Liver (tissue), 9 donors: ENCODE results near the gene UGGT2. TPM values are rescaled to one million over a fixed set of nuclear protein-coding genes. Genes with fewer than 3 reads are reported as not detected.

Source experiments
- DNase-seq: peaks from one replicate; pipeline ENCODE4 v3.0.0-alpha.2; 2017; ENCODE audit warnings: low spot score
- H3K27ac ChIP-seq, 2 donors: one replicate each; pipeline ENCODE4 v1.7.0; 2013; ENCODE audit warnings: inconsistent platforms in 2 of 2, low read length in 2 of 2, control low read depth in 1 of 2, low read depth in 1 of 2, mild to moderate bottlenecking in 1 of 2
- H3K27me3 ChIP-seq, 4 donors: one replicate each; pipeline versions ENCODE4 v1.6.1 to v1.7.0; 2013; ENCODE audit warnings: low read length in 3 of 4, inconsistent platforms in 1 of 4, mild to moderate bottlenecking in 1 of 4, moderate library complexity in 1 of 4; ENCODE audit not compliant: control insufficient read depth in 4 of 4, insufficient read depth in 4 of 4
- H3K36me3 ChIP-seq, 4 donors: one replicate each; pipeline versions ENCODE4 v1.6.1 to v1.7.0; 2013; ENCODE audit warnings: low read length in 3 of 4, mild to moderate bottlenecking in 3 of 4, low read depth in 1 of 4, moderate library complexity in 1 of 4; ENCODE audit not compliant: control insufficient read depth in 4 of 4, insufficient read depth in 3 of 4
- H3K4me1 ChIP-seq, 4 donors: one replicate each; pipeline versions ENCODE4 v1.6.1 to v1.7.0; 2013; ENCODE audit warnings: low read length in 3 of 4, mild to moderate bottlenecking in 3 of 4, moderate library complexity in 1 of 4; ENCODE audit not compliant: control insufficient read depth in 4 of 4, insufficient read depth in 4 of 4
- H3K4me3 ChIP-seq, 3 donors: one replicate each; pipeline versions ENCODE4 v1.6.1 to v1.7.0; 2013; ENCODE audit warnings: low read length in 3 of 3, control low read depth in 1 of 3, low read depth in 1 of 3, mild to moderate bottlenecking in 1 of 3
- H3K9ac ChIP-seq, 2 donors: one replicate each; pipeline ENCODE4 v1.7.0; 2013; ENCODE audit warnings: low read length in 2 of 2, mild to moderate bottlenecking in 2 of 2, moderate library complexity in 2 of 2, control low read depth in 1 of 2, low read depth in 1 of 2
- H3K9me3 ChIP-seq, 4 donors: one replicate each; pipeline versions ENCODE4 v1.6.1 to v1.7.0; 2013; ENCODE audit warnings: low read length in 3 of 4; ENCODE audit not compliant: control insufficient read depth in 4 of 4
- EGR1 ChIP-seq, 2 donors: IDR thresholded peaks; 2 replicates each; pipeline ENCODE4 v1.6.1; 2016 to 2018; ENCODE audit warnings: antibody characterized with exemption in 2 of 2, low read depth in 2 of 2
- FOXA1 ChIP-seq: IDR thresholded peaks from 2 replicates; pipeline ENCODE4 v1.6.1; 2016; ENCODE audit warnings: antibody characterized with exemption
- FOXA2 ChIP-seq: IDR thresholded peaks from 2 replicates; pipeline ENCODE4 v1.6.1; 2016; ENCODE audit warnings: antibody characterized with exemption
- GABPA ChIP-seq, 2 donors: IDR thresholded peaks in 1 of 2; conservative IDR thresholded peaks in 1 of 2; 2 replicates each; pipeline ENCODE4 v1.6.1; 2016; ENCODE audit warnings: antibody characterized with exemption in 2 of 2, mild to moderate bottlenecking in 1 of 2, moderate library complexity in 1 of 2
- HNF4A ChIP-seq, 2 donors: conservative IDR thresholded peaks; 2 replicates each; pipeline ENCODE4 v1.6.1; 2016; ENCODE audit warnings: antibody characterized with exemption in 2 of 2, mild to moderate bottlenecking in 2 of 2
- HNF4G ChIP-seq: IDR thresholded peaks from 2 replicates; pipeline ENCODE4 v1.6.1; 2016; ENCODE audit warnings: antibody characterized with exemption
- JUND ChIP-seq, 2 donors: IDR thresholded peaks; 2 replicates each; pipeline ENCODE4 v1.6.1; 2016; ENCODE audit warnings: antibody characterized with exemption in 2 of 2
- NR2F2 ChIP-seq: IDR thresholded peaks from 2 replicates; pipeline ENCODE4 v1.6.1; 2016; ENCODE audit warnings: antibody characterized with exemption
- RAD21 ChIP-seq, 2 donors: IDR thresholded peaks; 2 replicates each; pipeline ENCODE4 v1.6.1; 2016; ENCODE audit warnings: antibody characterized with exemption in 2 of 2, mild to moderate bottlenecking in 2 of 2
- RXRA ChIP-seq, 2 donors: IDR thresholded peaks; 2 replicates each; pipeline ENCODE4 v1.6.1; 2017 to 2018; ENCODE audit warnings: antibody characterized with exemption in 2 of 2, mild to moderate bottlenecking in 1 of 2
- SP1 ChIP-seq: IDR thresholded peaks from 2 replicates; pipeline ENCODE4 v1.6.1; 2018; ENCODE audit warnings: antibody characterized with exemption, mild to moderate bottlenecking
- TAF1 ChIP-seq: conservative IDR thresholded peaks from 2 replicates; pipeline ENCODE4 v1.6.1; 2016; ENCODE audit warnings: antibody characterized with exemption, mild to moderate bottlenecking
- YY1 ChIP-seq: IDR thresholded peaks from 2 replicates; pipeline ENCODE4 v1.6.1; 2016; ENCODE audit warnings: antibody characterized with exemption, mild to moderate bottlenecking
- WGBS: extraction: QIAGEN DNeasy Blood & Tissue Kit; methylation state at CpG from one replicate; pipeline ENCODE4 v1.1.7; 2013; 5-methylcytosine and 5-hydroxymethylcytosine counted together
- polyA plus RNA-seq, 2 donors: library from polyadenylated mRNA; stranded (reverse) in 1 of 2; unstranded in 1 of 2; fragments of 200-250 nt in 1 of 2; fragments of >200 nt in 1 of 2; fragmentation: Nextera tagmentation in 1 of 2; extraction: Ambion mirVana in 1 of 2; gene quantifications; one replicate each; pipeline versions ENCODE4 v1.2.1 to v1.2.3, GENCODE V29; 2013 to 2015
- total RNA-seq, 2 donors: library from RNA; depleted of rRNA; stranded (reverse); fragments of >200 nt; gene quantifications; one replicate each; pipeline ENCODE4 v1.2.3, GENCODE V29; 2014
- TF ChIP-seq, protein P1 (sequence below): IDR thresholded peaks from 2 replicates; pipeline ENCODE4 v1.6.1; 2016; ENCODE audit warnings: antibody characterized with exemption, mild to moderate bottlenecking
- TF ChIP-seq, protein P2 (sequence below): IDR thresholded peaks from 2 replicates; pipeline ENCODE4 v1.6.1; 2016; ENCODE audit warnings: antibody characterized with exemption
- TF ChIP-seq, protein P3 (sequence below): IDR thresholded peaks from 2 replicates; pipeline ENCODE4 v1.6.1; 2016; ENCODE audit warnings: antibody characterized with exemption
- TF ChIP-seq, protein P4 (sequence below): fragments of 150-350 bp; IDR thresholded peaks from 2 replicates; pipeline ENCODE4 v1.5.1; 2017; ENCODE audit warnings: improper control_type of control experiment, low read depth, low read length; ENCODE audit not compliant: missing input control
- TF ChIP-seq, protein P5 (sequence below): IDR thresholded peaks from 2 replicates; pipeline ENCODE4 v1.6.1; 2016; ENCODE audit warnings: antibody characterized with exemption
- donor health status: healthy.
- donor health status: healthy.
- donor health status: healthy.
- donor health status: healthy.
- donor health status: healthy.

UGGT2 gene, protein sequence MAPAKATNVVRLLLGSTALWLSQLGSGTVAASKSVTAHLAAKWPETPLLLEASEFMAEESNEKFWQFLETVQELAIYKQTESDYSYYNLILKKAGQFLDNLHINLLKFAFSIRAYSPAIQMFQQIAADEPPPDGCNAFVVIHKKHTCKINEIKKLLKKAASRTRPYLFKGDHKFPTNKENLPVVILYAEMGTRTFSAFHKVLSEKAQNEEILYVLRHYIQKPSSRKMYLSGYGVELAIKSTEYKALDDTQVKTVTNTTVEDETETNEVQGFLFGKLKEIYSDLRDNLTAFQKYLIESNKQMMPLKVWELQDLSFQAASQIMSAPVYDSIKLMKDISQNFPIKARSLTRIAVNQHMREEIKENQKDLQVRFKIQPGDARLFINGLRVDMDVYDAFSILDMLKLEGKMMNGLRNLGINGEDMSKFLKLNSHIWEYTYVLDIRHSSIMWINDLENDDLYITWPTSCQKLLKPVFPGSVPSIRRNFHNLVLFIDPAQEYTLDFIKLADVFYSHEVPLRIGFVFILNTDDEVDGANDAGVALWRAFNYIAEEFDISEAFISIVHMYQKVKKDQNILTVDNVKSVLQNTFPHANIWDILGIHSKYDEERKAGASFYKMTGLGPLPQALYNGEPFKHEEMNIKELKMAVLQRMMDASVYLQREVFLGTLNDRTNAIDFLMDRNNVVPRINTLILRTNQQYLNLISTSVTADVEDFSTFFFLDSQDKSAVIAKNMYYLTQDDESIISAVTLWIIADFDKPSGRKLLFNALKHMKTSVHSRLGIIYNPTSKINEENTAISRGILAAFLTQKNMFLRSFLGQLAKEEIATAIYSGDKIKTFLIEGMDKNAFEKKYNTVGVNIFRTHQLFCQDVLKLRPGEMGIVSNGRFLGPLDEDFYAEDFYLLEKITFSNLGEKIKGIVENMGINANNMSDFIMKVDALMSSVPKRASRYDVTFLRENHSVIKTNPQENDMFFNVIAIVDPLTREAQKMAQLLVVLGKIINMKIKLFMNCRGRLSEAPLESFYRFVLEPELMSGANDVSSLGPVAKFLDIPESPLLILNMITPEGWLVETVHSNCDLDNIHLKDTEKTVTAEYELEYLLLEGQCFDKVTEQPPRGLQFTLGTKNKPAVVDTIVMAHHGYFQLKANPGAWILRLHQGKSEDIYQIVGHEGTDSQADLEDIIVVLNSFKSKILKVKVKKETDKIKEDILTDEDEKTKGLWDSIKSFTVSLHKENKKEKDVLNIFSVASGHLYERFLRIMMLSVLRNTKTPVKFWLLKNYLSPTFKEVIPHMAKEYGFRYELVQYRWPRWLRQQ (N-terminal part only)
- total RNA-seq (10 to 100 TPM; 16.7 to 23.0 TPM), polyA plus RNA-seq (1 to 10 TPM; 5.6 to 9.7 TPM)

DNA sequence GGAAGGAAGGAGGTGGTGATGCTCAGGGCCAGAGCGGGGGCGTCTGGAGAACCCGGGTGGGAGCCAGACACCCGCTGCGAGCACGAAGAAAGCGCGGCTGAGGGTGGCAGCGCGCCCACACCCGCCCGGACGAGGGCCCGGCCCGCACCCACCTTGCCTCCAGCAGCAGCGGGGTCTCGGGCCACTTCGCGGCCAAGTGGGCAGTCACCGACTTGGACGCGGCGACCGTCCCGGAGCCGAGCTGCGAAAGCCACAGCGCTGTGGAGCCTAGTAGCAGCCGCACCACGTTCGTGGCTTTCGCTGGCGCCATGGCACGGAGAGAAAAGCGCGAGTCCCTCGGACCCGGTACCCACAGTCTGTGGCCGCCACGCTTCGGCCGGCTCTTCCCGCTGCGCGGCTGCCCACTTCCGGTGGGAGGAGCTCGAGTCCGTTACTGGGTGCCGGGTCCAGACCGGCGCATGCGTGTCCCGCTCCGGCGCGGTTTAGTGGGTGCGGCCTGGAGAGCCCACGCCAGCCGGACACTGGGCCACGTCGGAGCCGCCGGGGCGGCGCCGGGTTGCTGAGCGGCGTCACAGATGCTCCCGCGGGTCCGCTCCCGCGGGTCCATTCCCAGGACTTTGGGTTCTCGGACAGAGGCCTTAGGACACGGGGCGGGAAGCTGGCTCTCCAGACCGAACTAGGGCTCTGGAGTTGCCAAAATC, at the start of gene UGGT2:
UGGT2 (minus strand) TSS at position 399 of the 701 bp plus-strand sequence; CDS start at position 310, 89 bp downstream.
- TF ChIP-seq HNF4G, result peak; percentile 86
- TF ChIP-seq RXRA (IDR thresholded peaks at IDR 0.05), result peak; percentile 41 to 42
- TF ChIP-seq FOXA1, result no peak
- no peak for TF ChIP-seq NR2F2
- TF ChIP-seq FOXA2, result no peak
- no peak for TF ChIP-seq TAF1
- no peak for TF ChIP-seq JUND (IDR thresholded peaks at IDR 0.05)
- peak; percentile 81 for TF ChIP-seq SP1
- TF ChIP-seq RAD21 (IDR thresholded peaks at IDR 0.05), result no peak
- TF ChIP-seq, protein P1, sequence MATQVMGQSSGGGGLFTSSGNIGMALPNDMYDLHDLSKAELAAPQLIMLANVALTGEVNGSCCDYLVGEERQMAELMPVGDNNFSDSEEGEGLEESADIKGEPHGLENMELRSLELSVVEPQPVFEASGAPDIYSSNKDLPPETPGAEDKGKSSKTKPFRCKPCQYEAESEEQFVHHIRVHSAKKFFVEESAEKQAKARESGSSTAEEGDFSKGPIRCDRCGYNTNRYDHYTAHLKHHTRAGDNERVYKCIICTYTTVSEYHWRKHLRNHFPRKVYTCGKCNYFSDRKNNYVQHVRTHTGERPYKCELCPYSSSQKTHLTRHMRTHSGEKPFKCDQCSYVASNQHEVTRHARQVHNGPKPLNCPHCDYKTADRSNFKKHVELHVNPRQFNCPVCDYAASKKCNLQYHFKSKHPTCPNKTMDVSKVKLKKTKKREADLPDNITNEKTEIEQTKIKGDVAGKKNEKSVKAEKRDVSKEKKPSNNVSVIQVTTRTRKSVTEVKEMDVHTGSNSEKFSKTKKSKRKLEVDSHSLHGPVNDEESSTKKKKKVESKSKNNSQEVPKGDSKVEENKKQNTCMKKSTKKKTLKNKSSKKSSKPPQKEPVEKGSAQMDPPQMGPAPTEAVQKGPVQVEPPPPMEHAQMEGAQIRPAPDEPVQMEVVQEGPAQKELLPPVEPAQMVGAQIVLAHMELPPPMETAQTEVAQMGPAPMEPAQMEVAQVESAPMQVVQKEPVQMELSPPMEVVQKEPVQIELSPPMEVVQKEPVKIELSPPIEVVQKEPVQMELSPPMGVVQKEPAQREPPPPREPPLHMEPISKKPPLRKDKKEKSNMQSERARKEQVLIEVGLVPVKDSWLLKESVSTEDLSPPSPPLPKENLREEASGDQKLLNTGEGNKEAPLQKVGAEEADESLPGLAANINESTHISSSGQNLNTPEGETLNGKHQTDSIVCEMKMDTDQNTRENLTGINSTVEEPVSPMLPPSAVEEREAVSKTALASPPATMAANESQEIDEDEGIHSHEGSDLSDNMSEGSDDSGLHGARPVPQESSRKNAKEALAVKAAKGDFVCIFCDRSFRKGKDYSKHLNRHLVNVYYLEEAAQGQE, result peak; percentile 79
- TF ChIP-seq EGR1 (IDR thresholded peaks at IDR 0.05; ENCODE audit: low read depth in 2 of 2), result no peak
- TF ChIP-seq, protein P2, sequence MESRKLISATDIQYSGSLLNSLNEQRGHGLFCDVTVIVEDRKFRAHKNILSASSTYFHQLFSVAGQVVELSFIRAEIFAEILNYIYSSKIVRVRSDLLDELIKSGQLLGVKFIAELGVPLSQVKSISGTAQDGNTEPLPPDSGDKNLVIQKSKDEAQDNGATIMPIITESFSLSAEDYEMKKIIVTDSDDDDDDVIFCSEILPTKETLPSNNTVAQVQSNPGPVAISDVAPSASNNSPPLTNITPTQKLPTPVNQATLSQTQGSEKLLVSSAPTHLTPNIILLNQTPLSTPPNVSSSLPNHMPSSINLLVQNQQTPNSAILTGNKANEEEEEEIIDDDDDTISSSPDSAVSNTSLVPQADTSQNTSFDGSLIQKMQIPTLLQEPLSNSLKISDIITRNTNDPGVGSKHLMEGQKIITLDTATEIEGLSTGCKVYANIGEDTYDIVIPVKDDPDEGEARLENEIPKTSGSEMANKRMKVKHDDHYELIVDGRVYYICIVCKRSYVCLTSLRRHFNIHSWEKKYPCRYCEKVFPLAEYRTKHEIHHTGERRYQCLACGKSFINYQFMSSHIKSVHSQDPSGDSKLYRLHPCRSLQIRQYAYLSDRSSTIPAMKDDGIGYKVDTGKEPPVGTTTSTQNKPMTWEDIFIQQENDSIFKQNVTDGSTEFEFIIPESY, result peak; percentile 20
- peak; percentile 50 to 88 for TF ChIP-seq GABPA (IDR thresholded peaks at IDR 0.05 in 1 of 2, conservative IDR thresholded peaks at IDR 0.05 in 1 of 2)
- TF ChIP-seq, protein P3, sequence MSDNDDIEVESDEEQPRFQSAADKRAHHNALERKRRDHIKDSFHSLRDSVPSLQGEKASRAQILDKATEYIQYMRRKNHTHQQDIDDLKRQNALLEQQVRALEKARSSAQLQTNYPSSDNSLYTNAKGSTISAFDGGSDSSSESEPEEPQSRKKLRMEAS, result no peak
- TF ChIP-seq, protein P4, sequence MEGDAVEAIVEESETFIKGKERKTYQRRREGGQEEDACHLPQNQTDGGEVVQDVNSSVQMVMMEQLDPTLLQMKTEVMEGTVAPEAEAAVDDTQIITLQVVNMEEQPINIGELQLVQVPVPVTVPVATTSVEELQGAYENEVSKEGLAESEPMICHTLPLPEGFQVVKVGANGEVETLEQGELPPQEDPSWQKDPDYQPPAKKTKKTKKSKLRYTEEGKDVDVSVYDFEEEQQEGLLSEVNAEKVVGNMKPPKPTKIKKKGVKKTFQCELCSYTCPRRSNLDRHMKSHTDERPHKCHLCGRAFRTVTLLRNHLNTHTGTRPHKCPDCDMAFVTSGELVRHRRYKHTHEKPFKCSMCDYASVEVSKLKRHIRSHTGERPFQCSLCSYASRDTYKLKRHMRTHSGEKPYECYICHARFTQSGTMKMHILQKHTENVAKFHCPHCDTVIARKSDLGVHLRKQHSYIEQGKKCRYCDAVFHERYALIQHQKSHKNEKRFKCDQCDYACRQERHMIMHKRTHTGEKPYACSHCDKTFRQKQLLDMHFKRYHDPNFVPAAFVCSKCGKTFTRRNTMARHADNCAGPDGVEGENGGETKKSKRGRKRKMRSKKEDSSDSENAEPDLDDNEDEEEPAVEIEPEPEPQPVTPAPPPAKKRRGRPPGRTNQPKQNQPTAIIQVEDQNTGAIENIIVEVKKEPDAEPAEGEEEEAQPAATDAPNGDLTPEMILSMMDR, result no peak
- peak; percentile 96 to 97 for TF ChIP-seq HNF4A (conservative IDR thresholded peaks at IDR 0.05)
- TF ChIP-seq YY1, result peak; percentile 50
- TF ChIP-seq, protein P5, sequence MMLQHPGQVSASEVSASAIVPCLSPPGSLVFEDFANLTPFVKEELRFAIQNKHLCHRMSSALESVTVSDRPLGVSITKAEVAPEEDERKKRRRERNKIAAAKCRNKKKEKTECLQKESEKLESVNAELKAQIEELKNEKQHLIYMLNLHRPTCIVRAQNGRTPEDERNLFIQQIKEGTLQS, result no peak
- peak; percentile 90 for DNase-seq

More for the DNA sequence above, at the start of gene UGGT2:
- Histone ChIP-seq H3K4me1 (peaks cover 0 to 6% (median under 1%) of the 10 kb centered on the region in 4 donors), H3K27ac (peak within 1 kb of the TSS; percentile 76 to 82), H3K27me3 (no peaks in the 10 kb centered on the region), H3K9me3 (no peaks in the 10 kb centered on the region), H3K36me3 (no peaks in the 10 kb centered on the region), H3K4me3 (peak within 1 kb of the TSS; percentile 81 to 97 (median 91)), H3K9ac (peak within 1 kb of the TSS; percentile 64 to 84)
- 2% methylated on average over 77 of the region's 77 CpGs for WGBS
